HG03432 (cell line): ENCODE results near the gene ANKK1.
A peak's percentile ranks its signal among the peaks of the same experiment; 100 is the strongest.

Experiments used
- ATAC-seq: cut with Tn5 transposase; IDR thresholded peaks from one replicate; pipeline ENCODE4 v1.9.1; 2021; ENCODE audit warnings: mild to moderate bottlenecking, moderate library complexity; ENCODE audit not compliant: unreplicated experiment

ANKK1 gene

GRCh38 chr11:113408206-113408605, 20.6 kb downstream of the ANKK1 start:
- ATAC-seq = no peak

GRCh38 chr11:113408887-113409286, 21.3 kb downstream of the ANKK1 start:
- ATAC-seq = no peak

- ATAC-seq = no peak
Measured at GRCh38 chr11:113409526-113409925, 21.9 kb downstream of the ANKK1 start.

- no peak for ATAC-seq
Measured at GRCh38 chr11:113410414-113411135, 23.0 kb downstream of the ANKK1 start.

GRCh38 chr11:113411536-113411935, 24.0 kb downstream of the ANKK1 start:
- no peak for ATAC-seq

- no peak for ATAC-seq
Measured at GRCh38 chr11:113412675-113413074, 25.1 kb downstream of the ANKK1 start.

GRCh38 chr11:113415343-113415742, 27.8 kb downstream of the ANKK1 start:
- no peak for ATAC-seq

GRCh38 chr11:113417428-113417827, 29.8 kb downstream of the ANKK1 start:
- ATAC-seq = peak; percentile 78

- ATAC-seq = no peak
Measured at GRCh38 chr11:113419454-113420003, 31.9 kb downstream of the ANKK1 start.

GRCh38 chr11:113420808-113421207, 33.2 kb downstream of the ANKK1 start:
- no peak for ATAC-seq

GRCh38 chr11:113426686-113427085, 39.1 kb downstream of the ANKK1 start:
- no peak for ATAC-seq

GRCh38 chr11:113431746-113432145, 44.2 kb downstream of the ANKK1 start:
- no peak for ATAC-seq

GRCh38 chr11:113435190-113435968, 47.8 kb downstream of the ANKK1 start:
- no peak for ATAC-seq

- no peak for ATAC-seq
Measured at GRCh38 chr11:113436672-113437252, 49.2 kb downstream of the ANKK1 start.

- no peak for ATAC-seq
Measured at GRCh38 chr11:113440816-113441215, 53.2 kb downstream of the ANKK1 start.

- ATAC-seq = no peak
Measured at GRCh38 chr11:113444502-113445123, 57.0 kb downstream of the ANKK1 start.

GRCh38 chr11:113446112-113446511, 58.5 kb downstream of the ANKK1 start:
- peak; percentile 67 for ATAC-seq

GRCh38 chr11:113446938-113447337, 59.4 kb downstream of the ANKK1 start:
- ATAC-seq = no peak

- ATAC-seq = no peak
Measured at GRCh38 chr11:113447621-113448315, 60.2 kb downstream of the ANKK1 start.

GRCh38 chr11:113448316-113448677, 60.7 kb downstream of the ANKK1 start:
- no peak for ATAC-seq

GRCh38 chr11:113449743-113450142, 62.2 kb downstream of the ANKK1 start:
- ATAC-seq = no peak
